Measurements from ENCODE around the gene MEFV.

Gene MEFV

GRCh38 chr16:3268294-3268693 lies 11.9 kb upstream of the MEFV start:
- no peak for DNase-seq (ENCODE audit: low read depth in 2 of 2, low spot score in 1 of 2)

GRCh38 chr16:3266873-3267537 lies 10.6 kb upstream of the MEFV start:
- DNase-seq (ENCODE audit: low read depth in 2 of 2, low spot score in 1 of 2): no peak

- DNase-seq (ENCODE audit: low read depth in 2 of 2, low spot score in 1 of 2): peak; percentile 91 to 95
These were observed 8.0 kb upstream of the MEFV start for GRCh38 chr16:3264137-3265036.

GRCh38 chr16:3262517-3262916 lies 6.1 kb upstream of the MEFV start:
- DNase-seq (ENCODE audit: low read depth in 2 of 2, low spot score in 1 of 2): no peak

GRCh38 chr16:3259836-3260235 lies 3.4 kb upstream of the MEFV start:
- DNase-seq (ENCODE audit: low read depth in 2 of 2, low spot score in 1 of 2): no peak

GRCh38 chr16:3256866-3257465 lies 533 bp upstream of the MEFV start:
- DNase-seq (ENCODE audit: low read depth in 2 of 2, low spot score in 1 of 2): no peak

GRCh38 chr16:3254309-3254708 lies 2.1 kb downstream of the MEFV start:
- no peak for DNase-seq (ENCODE audit: low read depth in 2 of 2, low spot score in 1 of 2)

- no peak for DNase-seq (ENCODE audit: low read depth in 2 of 2, low spot score in 1 of 2)
These were observed 3.5 kb downstream of the MEFV start for GRCh38 chr16:3252967-3253366.

GRCh38 chr16:3249451-3249850 lies 7.0 kb downstream of the MEFV start:
- DNase-seq (ENCODE audit: low read depth in 2 of 2, low spot score in 1 of 2): no peak

- DNase-seq (ENCODE audit: low read depth in 2 of 2, low spot score in 1 of 2): no peak
These were observed 7.4 kb downstream of the MEFV start for GRCh38 chr16:3249020-3249419.

GRCh38 chr16:3248596-3248995 lies 7.8 kb downstream of the MEFV start:
- DNase-seq (ENCODE audit: low read depth in 2 of 2, low spot score in 1 of 2): no peak

GRCh38 chr16:3246876-3247275 lies 9.6 kb downstream of the MEFV start:
- no peak for DNase-seq (ENCODE audit: low read depth in 2 of 2, low spot score in 1 of 2)

GRCh38 chr16:3246002-3246401 lies 10.4 kb downstream of the MEFV start:
- no peak for DNase-seq (ENCODE audit: low read depth in 2 of 2, low spot score in 1 of 2)

- DNase-seq (ENCODE audit: low read depth in 2 of 2, low spot score in 1 of 2): no peak
These were observed 12.6 kb downstream of the MEFV start for GRCh38 chr16:3243882-3244281.

- DNase-seq (ENCODE audit: low read depth in 2 of 2, low spot score in 1 of 2): no peak
These were observed 13.7 kb downstream of the MEFV start for GRCh38 chr16:3242709-3243108.

GRCh38 chr16:3241761-3242160 lies 14.7 kb downstream of the MEFV start:
- DNase-seq (ENCODE audit: low read depth in 2 of 2, low spot score in 1 of 2): no peak

GRCh38 chr16:3235856-3236669 lies 20.4 kb downstream of the MEFV start:
- DNase-seq (ENCODE audit: low read depth in 2 of 2, low spot score in 1 of 2): no peak

GRCh38 chr16:3234857-3235561 lies 21.4 kb downstream of the MEFV start, which contains the start of gene ZNF200:
TSS of gene ZNF200 (minus strand) at chr16:3235158. CDS start at chr16:3233755, 1,403 bp downstream.
- peak; percentile 84 to 89 for DNase-seq (ENCODE audit: low read depth in 2 of 2, low spot score in 1 of 2)

GRCh38 chr16:3234543-3234856 lies 21.9 kb downstream of the MEFV start:
- DNase-seq (ENCODE audit: low read depth in 2 of 2, low spot score in 1 of 2): no peak

GRCh38 chr16:3223913-3224515 lies 32.4 kb downstream of the MEFV start:
- no peak for DNase-seq (ENCODE audit: low read depth in 2 of 2, low spot score in 1 of 2)
